ENCODE measurements around the gene MSMB.

MSMB gene

GRCh38 chr10:46033602-46034011 lies 12.5 kb downstream of the MSMB start:
- DNase-seq (ENCODE audit: low spot score): peak; percentile 41

GRCh38 chr10:46031648-46032532 lies 14.2 kb downstream of the MSMB start:
- no peak for DNase-seq (ENCODE audit: low spot score)

- peak; percentile 97 for DNase-seq (ENCODE audit: low spot score)
These were observed 15.8 kb downstream of the MSMB start, which contains the start of gene NCOA4 for GRCh38 chr10:46030091-46030937. NCOA4 (minus strand) TSS chr10:46030623; CDS start chr10:46016680, 13,943 bp downstream.

GRCh38 chr10:46029461-46030030 lies 16.5 kb downstream of the MSMB start:
- DNase-seq (ENCODE audit: low spot score): no peak

GRCh38 chr10:46028584-46029460 lies 17.2 kb downstream of the MSMB start:
- peak; percentile 89 for DNase-seq (ENCODE audit: low spot score)

GRCh38 chr10:46026106-46026505 lies 20.0 kb downstream of the MSMB start:
- DNase-seq (ENCODE audit: low spot score): no peak

GRCh38 chr10:46025406-46025805 lies 20.7 kb downstream of the MSMB start:
- DNase-seq (ENCODE audit: low spot score): no peak

- no peak for DNase-seq (ENCODE audit: low spot score)
These were observed 21.1 kb downstream of the MSMB start for GRCh38 chr10:46024948-46025347.

GRCh38 chr10:46022978-46023702 lies 22.9 kb downstream of the MSMB start:
- DNase-seq (ENCODE audit: low spot score): peak; percentile 89

- no peak for DNase-seq (ENCODE audit: low spot score)
These were observed 25.8 kb downstream of the MSMB start for GRCh38 chr10:46020344-46020657.

GRCh38 chr10:46019569-46020343 lies 26.3 kb downstream of the MSMB start:
- DNase-seq (ENCODE audit: low spot score): no peak

- no peak for DNase-seq (ENCODE audit: low spot score)
These were observed 26.9 kb downstream of the MSMB start for GRCh38 chr10:46019177-46019528.

- DNase-seq (ENCODE audit: low spot score): no peak
These were observed 27.5 kb downstream of the MSMB start for GRCh38 chr10:46018453-46019176.

- DNase-seq (ENCODE audit: low spot score): no peak
These were observed 28.3 kb downstream of the MSMB start for GRCh38 chr10:46017733-46018132.

GRCh38 chr10:46016811-46017210 lies 29.3 kb downstream of the MSMB start:
- DNase-seq (ENCODE audit: low spot score): no peak

- DNase-seq (ENCODE audit: low spot score): no peak
These were observed 29.9 kb downstream of the MSMB start for GRCh38 chr10:46016190-46016589.

GRCh38 chr10:46014683-46015405 lies 31.2 kb downstream of the MSMB start:
- DNase-seq (ENCODE audit: low spot score): no peak

GRCh38 chr10:46014206-46014605 lies 31.9 kb downstream of the MSMB start:
- DNase-seq (ENCODE audit: low spot score): no peak

GRCh38 chr10:46012746-46013145 lies 33.3 kb downstream of the MSMB start:
- no peak for DNase-seq (ENCODE audit: low spot score)
